CD4-positive, alpha-beta T cell treated with Interleukin-4 for 1 hour (primary cell): ENCODE measurements around the gene ACER2.
"Not testable (repeated sequence)": the region's sequence is repeated elsewhere in the genome, so short reads cannot be mapped to it uniquely, and the experiment has no call there.

ENCODE experiments used
- DNase-seq, 2 donors: peaks; one replicate each; pipeline ENCODE4 v3.0.0-alpha.2; 2020 to 2022

Gene ACER2

GRCh38 chr9:19409401-19410194 lies 789 bp downstream of the ACER2 start:
- peak in 1 of 2 donors; percentile 10 for DNase-seq

GRCh38 chr9:19410195-19410503 lies 1.3 kb downstream of the ACER2 start:
- DNase-seq = no peak

GRCh38 chr9:19410594-19410993 lies 1.8 kb downstream of the ACER2 start:
- DNase-seq = no peak

- no peak for DNase-seq
Measured at GRCh38 chr9:19411316-19411715, 2.5 kb downstream of the ACER2 start.

GRCh38 chr9:19413456-19413855 lies 4.6 kb downstream of the ACER2 start:
- not testable (repeated sequence) for DNase-seq

- DNase-seq = no peak
Measured at GRCh38 chr9:19416143-19416542, 7.3 kb downstream of the ACER2 start.

GRCh38 chr9:19420877-19421276 lies 12.1 kb downstream of the ACER2 start:
- no peak for DNase-seq

GRCh38 chr9:19423163-19423562 lies 14.4 kb downstream of the ACER2 start:
- DNase-seq = no peak

GRCh38 chr9:19424176-19424779 lies 15.5 kb downstream of the ACER2 start:
- no peak for DNase-seq

GRCh38 chr9:19429595-19429994 lies 20.8 kb downstream of the ACER2 start:
- no peak for DNase-seq

- DNase-seq = no peak
Measured at GRCh38 chr9:19430201-19430760, 21.5 kb downstream of the ACER2 start.

GRCh38 chr9:19431361-19432171 lies 22.8 kb downstream of the ACER2 start:
- DNase-seq = no peak

GRCh38 chr9:19432473-19432872 lies 23.7 kb downstream of the ACER2 start:
- no peak for DNase-seq

GRCh38 chr9:19433729-19434128 lies 24.9 kb downstream of the ACER2 start:
- DNase-seq = not testable (repeated sequence)

GRCh38 chr9:19440376-19440775 lies 31.6 kb downstream of the ACER2 start:
- no peak for DNase-seq

- DNase-seq = no peak
Measured at GRCh38 chr9:19440823-19441580, 32.2 kb downstream of the ACER2 start.

- DNase-seq = peak in 1 of 2 donors; percentile 41
Measured at GRCh38 chr9:19441730-19442129, 32.9 kb downstream of the ACER2 start.

- no peak for DNase-seq
Measured at GRCh38 chr9:19442240-19442639, 33.4 kb downstream of the ACER2 start.

- no peak for DNase-seq
Measured at GRCh38 chr9:19445452-19445851, 36.6 kb downstream of the ACER2 start.

GRCh38 chr9:19446361-19446861 lies 37.6 kb downstream of the ACER2 start:
- DNase-seq = no peak

GRCh38 chr9:19451240-19452087 lies 42.7 kb downstream of the ACER2 start:
- no peak for DNase-seq

GRCh38 chr9:19456426-19456825 lies 47.6 kb downstream of the ACER2 start:
- no peak for DNase-seq
